ENCODE data around the gene INPP5B.

INPP5B gene

GRCh38 chr1:37839676-37840075 is 107.2 kb downstream of the INPP5B start:
- no peak for DNase-seq (ENCODE audit: low read depth)

GRCh38 chr1:37836788-37837187 is 110.1 kb downstream of the INPP5B start:
- no peak for DNase-seq (ENCODE audit: low read depth)

- DNase-seq (ENCODE audit: low read depth), result no peak
Measured at GRCh38 chr1:37831809-37832208, 115.0 kb downstream of the INPP5B start.

- no peak for DNase-seq (ENCODE audit: low read depth)
Measured at GRCh38 chr1:37831109-37831508, 115.7 kb downstream of the INPP5B start.

- DNase-seq (ENCODE audit: low read depth), result no peak
Measured at GRCh38 chr1:37828410-37829074, 118.3 kb downstream of the INPP5B start.

- DNase-seq (ENCODE audit: low read depth), result no peak
Measured at GRCh38 chr1:37825506-37825905, 121.3 kb downstream of the INPP5B start.

GRCh38 chr1:37824001-37824400 is 122.9 kb downstream of the INPP5B start:
- DNase-seq (ENCODE audit: low read depth), result no peak

- no peak for DNase-seq (ENCODE audit: low read depth)
Measured at GRCh38 chr1:37822906-37823815, 123.7 kb downstream of the INPP5B start.

GRCh38 chr1:37821481-37821880 is 125.4 kb downstream of the INPP5B start:
- DNase-seq (ENCODE audit: low read depth), result no peak

- DNase-seq (ENCODE audit: low read depth), result peak; percentile 53
Measured at GRCh38 chr1:37817481-37817880, 129.4 kb downstream of the INPP5B start.

- no peak for DNase-seq (ENCODE audit: low read depth)
Measured at GRCh38 chr1:37814252-37814651, 132.6 kb downstream of the INPP5B start.

- DNase-seq (ENCODE audit: low read depth), result no peak
Measured at GRCh38 chr1:37813529-37814145, 133.2 kb downstream of the INPP5B start.

GRCh38 chr1:37811027-37811655 is 135.7 kb downstream of the INPP5B start:
- DNase-seq (ENCODE audit: low read depth), result peak; percentile 77
